Trophoblast cell (in vitro differentiated cells and primary cell): ENCODE results near the gene LRRC71.

ENCODE experiments used
- DNase-seq, 2 donors: peaks; one replicate each; pipeline ENCODE4 v3.0.0-alpha.2; 2016
- H2AFZ ChIP-seq: 2 replicates; pipeline ENCODE4 v1.6.1; 2013; ENCODE audit warnings: low read length, moderate library complexity, mild to moderate bottlenecking; ENCODE audit not compliant: insufficient read depth, poor library complexity
- H2AK5ac ChIP-seq: 2 replicates; pipeline ENCODE4 v1.6.1; 2013; ENCODE audit warnings: mild to moderate bottlenecking, low read length
- H2BK120ac ChIP-seq: 2 replicates; pipeline ENCODE4 v1.6.1; 2013; ENCODE audit warnings: low read length, mild to moderate bottlenecking, moderate library complexity; ENCODE audit not compliant: insufficient read depth, poor library complexity
- H2BK12ac ChIP-seq: 2 replicates; pipeline ENCODE4 v1.6.1; 2013; ENCODE audit warnings: mild to moderate bottlenecking, low read length, moderate library complexity
- H2BK5ac ChIP-seq: 2 replicates; pipeline ENCODE4 v1.6.1; 2013; ENCODE audit warnings: low read length, low read depth, moderate library complexity, mild to moderate bottlenecking; ENCODE audit not compliant: poor library complexity
- H3K14ac ChIP-seq: 2 replicates; pipeline ENCODE4 v1.6.1; 2013; ENCODE audit warnings: mild to moderate bottlenecking, low read length
- H3K18ac ChIP-seq: 2 replicates; pipeline ENCODE4 v1.6.1; 2013; ENCODE audit warnings: mild to moderate bottlenecking, low read length
- H3K23ac ChIP-seq: 2 replicates; pipeline ENCODE4 v1.6.1; 2013; ENCODE audit warnings: low read length
- H3K27ac ChIP-seq: 2 replicates; pipeline ENCODE4 v1.5.1; 2013; ENCODE audit warnings: low read depth, mild to moderate bottlenecking, inconsistent platforms, low read length, moderate library complexity
- H3K27me3 ChIP-seq: 2 replicates; pipeline ENCODE4 v1.6.1; 2013; ENCODE audit warnings: inconsistent platforms, mild to moderate bottlenecking, low read length, moderate library complexity; ENCODE audit not compliant: insufficient read depth
- H3K36me3 ChIP-seq, 2 experiments: 1 replicate in 1 of 2; 2 replicates in 1 of 2; pipeline ENCODE4 v1.6.1; 2013; ENCODE audit warnings: low read length in 2 of 2, mild to moderate bottlenecking in 2 of 2, moderate library complexity in 1 of 2; ENCODE audit not compliant: insufficient read depth in 2 of 2, control insufficient read depth in 1 of 2
- H3K4ac ChIP-seq: 2 replicates; pipeline ENCODE4 v1.6.1; 2013; ENCODE audit warnings: low read depth, mild to moderate bottlenecking, low read length, moderate library complexity
- H3K4me1 ChIP-seq, 2 experiments: 1 replicate in 1 of 2; 2 replicates in 1 of 2; pipeline ENCODE4 v1.6.1; 2013; ENCODE audit warnings: low read length in 2 of 2, mild to moderate bottlenecking in 2 of 2, moderate library complexity in 1 of 2; ENCODE audit not compliant: insufficient read depth in 2 of 2, control insufficient read depth in 1 of 2
- H3K4me2 ChIP-seq: 2 replicates; pipeline ENCODE4 v1.6.1; 2013; ENCODE audit warnings: inconsistent platforms, mild to moderate bottlenecking, low read length, moderate library complexity
- H3K4me3 ChIP-seq: 2 replicates; pipeline ENCODE4 v1.5.1; 2013; ENCODE audit warnings: mild to moderate bottlenecking, low read depth, low read length, inconsistent platforms
- H3K79me1 ChIP-seq: one replicate; pipeline ENCODE4 v1.6.1; 2013; ENCODE audit warnings: low read length
- H3K79me2 ChIP-seq: 2 replicates; pipeline ENCODE4 v1.6.1; 2013; ENCODE audit warnings: low read length, mild to moderate bottlenecking; ENCODE audit not compliant: control insufficient read depth, insufficient read depth, poor library complexity
- H3K9ac ChIP-seq: 2 replicates; pipeline ENCODE4 v1.6.1; 2013; ENCODE audit warnings: mild to moderate bottlenecking, low read length
- H3K9me3 ChIP-seq: 2 replicates; pipeline ENCODE4 v1.6.1; 2013; ENCODE audit warnings: low read depth, mild to moderate bottlenecking, control low read depth, inconsistent platforms, low read length; ENCODE audit not compliant: insufficient read depth
- H4K12ac ChIP-seq: 2 replicates; pipeline ENCODE4 v1.6.1; 2013; ENCODE audit warnings: low read depth, mild to moderate bottlenecking, low read length, moderate library complexity
- H4K8ac ChIP-seq: 2 replicates; pipeline ENCODE4 v1.6.1; 2013; ENCODE audit warnings: low read depth, mild to moderate bottlenecking, low read length, moderate library complexity
- H4K91ac ChIP-seq: one replicate; pipeline ENCODE4 v1.6.1; 2013; ENCODE audit warnings: low read depth, mild to moderate bottlenecking, low read length, moderate library complexity
- WGBS: extraction: QIAGEN DNeasy Blood & Tissue Kit; methylation state at CpG from one replicate; pipeline ENCODE4 v1.1.7; 2013; ENCODE audit warnings: missing lambda C conversion rate; ENCODE audit not compliant: insufficient read length, insufficient coverage; ENCODE audit errors: extremely low coverage; 5-methylcytosine and 5-hydroxymethylcytosine counted together

LRRC71 gene

GRCh38 chr1:156947127-156947526 is 26.7 kb downstream of the LRRC71 start:
- Histone ChIP-seq H3K23ac (no peak overlapping the region), H4K8ac (no peak overlapping the region), H2BK120ac (no peak overlapping the region), H2BK12ac (no peak overlapping the region), H3K9ac (no peak overlapping the region), H4K91ac (no peak overlapping the region), H3K27ac (no peak overlapping the region), H3K79me1 (no peaks in the 10 kb centered on the region), H3K14ac (no peak overlapping the region), H3K4ac (no peak overlapping the region), H3K9me3 (no peaks in the 10 kb centered on the region), H2AFZ (no peak overlapping the region), H3K27me3 (no peaks in the 10 kb centered on the region), H3K18ac (no peak overlapping the region), H2AK5ac (no peak overlapping the region), H3K36me3 (peaks cover 55 to 65% of the 10 kb centered on the region in 2 experiments), H2BK5ac (no peak overlapping the region), H3K79me2 (no peaks in the 10 kb centered on the region), H3K4me2 (no peak overlapping the region), H3K4me1 (no peaks in the 10 kb centered on the region), H3K4me3 (no peak overlapping the region), H4K12ac (no peak overlapping the region)
- DNase-seq = no peak
- WGBS = no CpG with 5 or more reads among the region's 9 CpGs

GRCh38 chr1:156947818-156948525 is 27.5 kb downstream of the LRRC71 start:
- H4K8ac ChIP-seq = no peak overlapping the region
- no peak overlapping the region for H2BK120ac ChIP-seq
- H3K23ac ChIP-seq = no peak overlapping the region
- H3K4ac ChIP-seq = no peak overlapping the region
- no CpG with 5 or more reads among the region's 17 CpGs for WGBS
- H2BK12ac ChIP-seq = no peak overlapping the region
- no peak overlapping the region for H2AFZ ChIP-seq
- H3K18ac ChIP-seq = no peak overlapping the region
- H3K4me1 ChIP-seq = no peaks in the 10 kb centered on the region
- H3K36me3 ChIP-seq = peaks cover 51 to 59% of the 10 kb centered on the region in 2 experiments
- no peak overlapping the region for H3K9ac ChIP-seq
- no peaks in the 10 kb centered on the region for H3K9me3 ChIP-seq
- no peak overlapping the region for H3K4me2 ChIP-seq
- H3K4me3 ChIP-seq = no peak overlapping the region
- H3K14ac ChIP-seq = no peak overlapping the region
- DNase-seq = no peak
- H2AK5ac ChIP-seq = no peak overlapping the region
- H3K27me3 ChIP-seq = no peaks in the 10 kb centered on the region
- no peak overlapping the region for H4K12ac ChIP-seq
- H3K79me2 ChIP-seq = no peaks in the 10 kb centered on the region
- no peak overlapping the region for H3K27ac ChIP-seq
- no peaks in the 10 kb centered on the region for H3K79me1 ChIP-seq
- no peak overlapping the region for H2BK5ac ChIP-seq
- no peak overlapping the region for H4K91ac ChIP-seq

GRCh38 chr1:156948708-156949107 is 28.3 kb downstream of the LRRC71 start:
- Histone ChIP-seq H3K27me3 (no peaks in the 10 kb centered on the region), H3K14ac (no peak overlapping the region), H3K9me3 (no peaks in the 10 kb centered on the region), H3K36me3 (peaks cover 48 to 57% of the 10 kb centered on the region in 2 experiments), H3K4me1 (no peaks in the 10 kb centered on the region), H3K4ac (no peak overlapping the region), H4K8ac (no peak overlapping the region), H4K12ac (no peak overlapping the region), H3K79me2 (no peaks in the 10 kb centered on the region), H3K27ac (no peak overlapping the region), H2BK5ac (no peak overlapping the region), H2BK12ac (no peak overlapping the region), H3K4me2 (no peak overlapping the region), H3K23ac (no peak overlapping the region), H2AK5ac (no peak overlapping the region), H2BK120ac (no peak overlapping the region), H3K79me1 (no peaks in the 10 kb centered on the region), H3K9ac (no peak overlapping the region), H3K18ac (no peak overlapping the region), H4K91ac (no peak overlapping the region), H2AFZ (no peak overlapping the region), H3K4me3 (no peak overlapping the region)
- WGBS = no CpG with 5 or more reads among the region's 4 CpGs
- DNase-seq = no peak

- no peak overlapping the region for H2AFZ ChIP-seq
- H3K27ac ChIP-seq = no peak overlapping the region
- no peak overlapping the region for H3K14ac ChIP-seq
- no peak overlapping the region for H3K23ac ChIP-seq
- H4K8ac ChIP-seq = no peak overlapping the region
- no peak overlapping the region for H4K91ac ChIP-seq
- no peaks in the 10 kb centered on the region for H3K9me3 ChIP-seq
- no CpG with 5 or more reads among the region's 5 CpGs for WGBS
- H2BK120ac ChIP-seq = no peak overlapping the region
- H2AK5ac ChIP-seq = no peak overlapping the region
- no peak overlapping the region for H3K4me3 ChIP-seq
- no peak overlapping the region for H3K9ac ChIP-seq
- H2BK12ac ChIP-seq = no peak overlapping the region
- DNase-seq = no peak
- H3K79me1 ChIP-seq = no peaks in the 10 kb centered on the region
- no peak overlapping the region for H3K18ac ChIP-seq
- H2BK5ac ChIP-seq = no peak overlapping the region
- H4K12ac ChIP-seq = no peak overlapping the region
- H3K27me3 ChIP-seq = no peaks in the 10 kb centered on the region
- no peak overlapping the region for H3K4me2 ChIP-seq
- no peak overlapping the region for H3K4ac ChIP-seq
- no peaks in the 10 kb centered on the region for H3K4me1 ChIP-seq
- H3K79me2 ChIP-seq = no peaks in the 10 kb centered on the region
- H3K36me3 ChIP-seq = peaks cover 44 to 53% of the 10 kb centered on the region in 2 experiments
Observed at GRCh38 chr1:156949127-156949526, 28.7 kb downstream of the LRRC71 start.
